ENCODE results near the gene BCL2.

Gene BCL2

GRCh38 chr18:63183952-63184770, 135.4 kb downstream of the BCL2 start:
- Mint-ChIP-seq H3K27me3 (ENCODE audit: low read depth) (no peaks in the 10 kb centered on the region), H3K27ac (no peak overlapping the region), H3K4me1 (ENCODE audit: low read depth) (peaks cover 62% of the 10 kb centered on the region), H3K4me3 (no peak overlapping the region), H3K36me3 (ENCODE audit: low read depth) (peaks cover 35% of the 10 kb centered on the region), H3K9me3 (no peaks in the 10 kb centered on the region)

- peaks cover 59% of the 10 kb centered on the region for H3K4me1 Mint-ChIP-seq (ENCODE audit: low read depth)
- H3K9me3 Mint-ChIP-seq = no peaks in the 10 kb centered on the region
- peaks cover 35% of the 10 kb centered on the region for H3K36me3 Mint-ChIP-seq (ENCODE audit: low read depth)
- no peak overlapping the region for H3K4me3 Mint-ChIP-seq
- H3K27me3 Mint-ChIP-seq (ENCODE audit: low read depth) = no peaks in the 10 kb centered on the region
- no peak overlapping the region for H3K27ac Mint-ChIP-seq
Measured at GRCh38 chr18:63183378-63183777, 136.2 kb downstream of the BCL2 start.

GRCh38 chr18:63182861-63183260, 136.7 kb downstream of the BCL2 start:
- Mint-ChIP-seq H3K36me3 (ENCODE audit: low read depth) (peaks cover 32% of the 10 kb centered on the region), H3K4me3 (no peak overlapping the region), H3K27me3 (ENCODE audit: low read depth) (no peaks in the 10 kb centered on the region), H3K4me1 (ENCODE audit: low read depth) (peaks cover 57% of the 10 kb centered on the region), H3K9me3 (no peaks in the 10 kb centered on the region), H3K27ac (no peak overlapping the region)

GRCh38 chr18:63182310-63182772, 137.2 kb downstream of the BCL2 start:
- no peak overlapping the region for H3K4me3 Mint-ChIP-seq
- peak overlapping the region; percentile 21 for H3K27ac Mint-ChIP-seq
- peaks cover 53% of the 10 kb centered on the region for H3K4me1 Mint-ChIP-seq (ENCODE audit: low read depth)
- peaks cover 29% of the 10 kb centered on the region for H3K36me3 Mint-ChIP-seq (ENCODE audit: low read depth)
- no peaks in the 10 kb centered on the region for H3K9me3 Mint-ChIP-seq
- H3K27me3 Mint-ChIP-seq (ENCODE audit: low read depth) = no peaks in the 10 kb centered on the region

- Mint-ChIP-seq H3K27me3 (ENCODE audit: low read depth) (no peaks in the 10 kb centered on the region), H3K4me3 (no peak overlapping the region), H3K36me3 (ENCODE audit: low read depth) (peaks cover 28% of the 10 kb centered on the region), H3K4me1 (ENCODE audit: low read depth) (peaks cover 47% of the 10 kb centered on the region), H3K27ac (peak overlapping the region; percentile 62), H3K9me3 (no peaks in the 10 kb centered on the region)
Measured at GRCh38 chr18:63181706-63182309, 137.8 kb downstream of the BCL2 start.

- H3K27ac Mint-ChIP-seq = no peak overlapping the region
- no peak overlapping the region for H3K4me3 Mint-ChIP-seq
- no peaks in the 10 kb centered on the region for H3K27me3 Mint-ChIP-seq (ENCODE audit: low read depth)
- no peaks in the 10 kb centered on the region for H3K9me3 Mint-ChIP-seq
- H3K4me1 Mint-ChIP-seq (ENCODE audit: low read depth) = peaks cover 42% of the 10 kb centered on the region
- H3K36me3 Mint-ChIP-seq (ENCODE audit: low read depth) = peaks cover 32% of the 10 kb centered on the region
Measured at GRCh38 chr18:63180971-63181376, 138.6 kb downstream of the BCL2 start.

GRCh38 chr18:63180321-63180720, 139.2 kb downstream of the BCL2 start:
- Mint-ChIP-seq H3K4me3 (no peak overlapping the region), H3K27ac (no peak overlapping the region)

GRCh38 chr18:63179422-63179821, 140.1 kb downstream of the BCL2 start:
- Mint-ChIP-seq H3K27ac (no peak overlapping the region), H3K4me3 (no peak overlapping the region), H3K27me3 (ENCODE audit: low read depth) (no peaks in the 10 kb centered on the region), H3K4me1 (ENCODE audit: low read depth) (peaks cover 42% of the 10 kb centered on the region), H3K9me3 (no peaks in the 10 kb centered on the region), H3K36me3 (ENCODE audit: low read depth) (peaks cover 41% of the 10 kb centered on the region)

More at GRCh38 chr18:63180321-63180720, 139.2 kb downstream of the BCL2 start:
- no peaks in the 10 kb centered on the region for H3K27me3 Mint-ChIP-seq (ENCODE audit: low read depth)
- peaks cover 37% of the 10 kb centered on the region for H3K36me3 Mint-ChIP-seq (ENCODE audit: low read depth)
- H3K4me1 Mint-ChIP-seq (ENCODE audit: low read depth) = peaks cover 46% of the 10 kb centered on the region
- no peaks in the 10 kb centered on the region for H3K9me3 Mint-ChIP-seq

GRCh38 chr18:63178971-63179370, 140.6 kb downstream of the BCL2 start:
- H3K36me3 Mint-ChIP-seq (ENCODE audit: low read depth) = peaks cover 43% of the 10 kb centered on the region

GRCh38 chr18:63177919-63178821, 141.4 kb downstream of the BCL2 start:
- H3K4me3 Mint-ChIP-seq = no peak overlapping the region
- H3K27me3 Mint-ChIP-seq (ENCODE audit: low read depth) = no peaks in the 10 kb centered on the region
- peaks cover 35% of the 10 kb centered on the region for H3K4me1 Mint-ChIP-seq (ENCODE audit: low read depth)
- peaks cover 39% of the 10 kb centered on the region for H3K36me3 Mint-ChIP-seq (ENCODE audit: low read depth)
- H3K9me3 Mint-ChIP-seq = no peaks in the 10 kb centered on the region
- no peak overlapping the region for H3K27ac Mint-ChIP-seq

More at GRCh38 chr18:63178971-63179370, 140.6 kb downstream of the BCL2 start:
- H3K4me1 Mint-ChIP-seq (ENCODE audit: low read depth) = peaks cover 39% of the 10 kb centered on the region
- H3K27ac Mint-ChIP-seq = peak overlapping the region; percentile 27
- H3K4me3 Mint-ChIP-seq = no peak overlapping the region
- H3K27me3 Mint-ChIP-seq (ENCODE audit: low read depth) = no peaks in the 10 kb centered on the region
- H3K9me3 Mint-ChIP-seq = no peaks in the 10 kb centered on the region

- peaks cover 34% of the 10 kb centered on the region for H3K36me3 Mint-ChIP-seq (ENCODE audit: low read depth)
- H3K4me3 Mint-ChIP-seq = no peak overlapping the region
- H3K27me3 Mint-ChIP-seq (ENCODE audit: low read depth) = no peaks in the 10 kb centered on the region
- peaks cover 28% of the 10 kb centered on the region for H3K4me1 Mint-ChIP-seq (ENCODE audit: low read depth)
- no peak overlapping the region for H3K27ac Mint-ChIP-seq
- no peaks in the 10 kb centered on the region for H3K9me3 Mint-ChIP-seq
Measured at GRCh38 chr18:63177259-63177658, 142.3 kb downstream of the BCL2 start.

- Mint-ChIP-seq H3K27me3 (ENCODE audit: low read depth) (no peaks in the 10 kb centered on the region), H3K27ac (no peak overlapping the region), H3K4me3 (no peak overlapping the region), H3K9me3 (no peaks in the 10 kb centered on the region), H3K4me1 (ENCODE audit: low read depth) (peaks cover 27% of the 10 kb centered on the region), H3K36me3 (ENCODE audit: low read depth) (peaks cover 30% of the 10 kb centered on the region)
Measured at GRCh38 chr18:63175264-63175663, 144.3 kb downstream of the BCL2 start.

GRCh38 chr18:63173983-63174382, 145.6 kb downstream of the BCL2 start:
- H3K36me3 Mint-ChIP-seq (ENCODE audit: low read depth) = peaks cover 28% of the 10 kb centered on the region
- H3K9me3 Mint-ChIP-seq = no peaks in the 10 kb centered on the region
- H3K4me1 Mint-ChIP-seq (ENCODE audit: low read depth) = peaks cover 24% of the 10 kb centered on the region
- H3K27ac Mint-ChIP-seq = no peak overlapping the region
- H3K27me3 Mint-ChIP-seq (ENCODE audit: low read depth) = no peaks in the 10 kb centered on the region
- H3K4me3 Mint-ChIP-seq = no peak overlapping the region

GRCh38 chr18:63169853-63170252, 149.7 kb downstream of the BCL2 start:
- no peak overlapping the region for H3K27ac Mint-ChIP-seq
- H3K4me1 Mint-ChIP-seq (ENCODE audit: low read depth) = peaks cover 26% of the 10 kb centered on the region
- peaks cover 29% of the 10 kb centered on the region for H3K36me3 Mint-ChIP-seq (ENCODE audit: low read depth)
- H3K4me3 Mint-ChIP-seq = no peak overlapping the region
- H3K9me3 Mint-ChIP-seq = no peaks in the 10 kb centered on the region
- no peaks in the 10 kb centered on the region for H3K27me3 Mint-ChIP-seq (ENCODE audit: low read depth)
